ENCODE results near the gene GRB14.

DNA sequence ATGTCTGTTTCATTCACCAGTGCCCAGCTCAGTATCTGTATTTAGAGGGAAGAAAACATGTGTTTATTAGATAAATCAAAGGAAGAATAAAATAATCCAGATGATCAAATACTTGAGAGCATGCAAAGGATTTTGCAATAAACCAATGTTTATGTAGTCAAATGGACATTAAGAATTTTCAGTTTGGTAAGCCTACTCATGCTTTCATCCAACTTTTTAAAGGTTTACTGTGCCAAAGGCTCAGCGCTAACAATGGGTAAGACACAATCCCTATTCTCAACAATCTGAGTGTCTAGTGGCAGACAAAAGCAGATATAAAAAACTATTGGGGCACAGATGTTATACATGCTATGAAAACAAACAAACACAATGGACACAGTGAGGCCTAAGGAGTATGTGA lies 26.3 kb downstream of the GRB14 start:
- TF ChIP-seq POLR2A (IDR thresholded peaks at IDR 0.05; ENCODE audit: low read depth, low read length) (no peak), BHLHE40 (IDR thresholded peaks at IDR 0.05; ENCODE audit: borderline replicate concordance in 1 of 2, low read depth in 2 of 2, low read length in 1 of 2) (no peak), SIN3A (IDR thresholded peaks at IDR 0.05; ENCODE audit: low read depth, low read length) (no peak), PAX5 (IDR thresholded peaks at IDR 0.05; ENCODE audit: borderline replicate concordance, low read depth, low read length) (no peak), RCOR1 (conservative IDR thresholded peaks at IDR 0.05; ENCODE audit: low read depth, low read length) (no peak), EZH2 (IDR thresholded peaks at IDR 0.05; ENCODE audit: borderline replicate concordance, control insufficient read depth, low read depth, low read length) (no peak), CEBPB (IDR thresholded peaks at IDR 0.05; ENCODE audit: borderline replicate concordance in 1 of 2, low read depth in 2 of 2, low read length in 2 of 2) (no peak), SUPT20H (IDR thresholded peaks at IDR 0.05; ENCODE audit: borderline replicate concordance, control insufficient read depth, low read depth, low read length) (no peak), CHD1 (IDR thresholded peaks at IDR 0.05; ENCODE audit: low read depth, low read length) (no peak), ETV6 (conservative IDR thresholded peaks at IDR 0.05 in 1 of 2, IDR thresholded peaks at IDR 0.05 in 1 of 2; ENCODE audit: borderline replicate concordance in 1 of 2, low read depth in 1 of 2) (no peak)
- TF ChIP-seq, protein P1, sequence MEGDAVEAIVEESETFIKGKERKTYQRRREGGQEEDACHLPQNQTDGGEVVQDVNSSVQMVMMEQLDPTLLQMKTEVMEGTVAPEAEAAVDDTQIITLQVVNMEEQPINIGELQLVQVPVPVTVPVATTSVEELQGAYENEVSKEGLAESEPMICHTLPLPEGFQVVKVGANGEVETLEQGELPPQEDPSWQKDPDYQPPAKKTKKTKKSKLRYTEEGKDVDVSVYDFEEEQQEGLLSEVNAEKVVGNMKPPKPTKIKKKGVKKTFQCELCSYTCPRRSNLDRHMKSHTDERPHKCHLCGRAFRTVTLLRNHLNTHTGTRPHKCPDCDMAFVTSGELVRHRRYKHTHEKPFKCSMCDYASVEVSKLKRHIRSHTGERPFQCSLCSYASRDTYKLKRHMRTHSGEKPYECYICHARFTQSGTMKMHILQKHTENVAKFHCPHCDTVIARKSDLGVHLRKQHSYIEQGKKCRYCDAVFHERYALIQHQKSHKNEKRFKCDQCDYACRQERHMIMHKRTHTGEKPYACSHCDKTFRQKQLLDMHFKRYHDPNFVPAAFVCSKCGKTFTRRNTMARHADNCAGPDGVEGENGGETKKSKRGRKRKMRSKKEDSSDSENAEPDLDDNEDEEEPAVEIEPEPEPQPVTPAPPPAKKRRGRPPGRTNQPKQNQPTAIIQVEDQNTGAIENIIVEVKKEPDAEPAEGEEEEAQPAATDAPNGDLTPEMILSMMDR (IDR thresholded peaks at IDR 0.05 in 2 of 3, conservative IDR thresholded peaks at IDR 0.05 in 1 of 3; ENCODE audit: control insufficient read depth in 2 of 3, extremely low read depth in 1 of 3, insufficient read depth in 1 of 3, low read depth in 3 of 3, low read length in 3 of 3), result no peak
- TF ChIP-seq, protein P2, sequence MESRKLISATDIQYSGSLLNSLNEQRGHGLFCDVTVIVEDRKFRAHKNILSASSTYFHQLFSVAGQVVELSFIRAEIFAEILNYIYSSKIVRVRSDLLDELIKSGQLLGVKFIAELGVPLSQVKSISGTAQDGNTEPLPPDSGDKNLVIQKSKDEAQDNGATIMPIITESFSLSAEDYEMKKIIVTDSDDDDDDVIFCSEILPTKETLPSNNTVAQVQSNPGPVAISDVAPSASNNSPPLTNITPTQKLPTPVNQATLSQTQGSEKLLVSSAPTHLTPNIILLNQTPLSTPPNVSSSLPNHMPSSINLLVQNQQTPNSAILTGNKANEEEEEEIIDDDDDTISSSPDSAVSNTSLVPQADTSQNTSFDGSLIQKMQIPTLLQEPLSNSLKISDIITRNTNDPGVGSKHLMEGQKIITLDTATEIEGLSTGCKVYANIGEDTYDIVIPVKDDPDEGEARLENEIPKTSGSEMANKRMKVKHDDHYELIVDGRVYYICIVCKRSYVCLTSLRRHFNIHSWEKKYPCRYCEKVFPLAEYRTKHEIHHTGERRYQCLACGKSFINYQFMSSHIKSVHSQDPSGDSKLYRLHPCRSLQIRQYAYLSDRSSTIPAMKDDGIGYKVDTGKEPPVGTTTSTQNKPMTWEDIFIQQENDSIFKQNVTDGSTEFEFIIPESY (IDR thresholded peaks at IDR 0.05), result no peak

Data from GM12878 (cell line).